ENCODE measurements around the gene MEX3A. TPM values are rescaled to one million over a fixed set of nuclear protein-coding genes. Genes with fewer than 3 reads are reported as not detected.
"Not testable (repeated sequence)": the region's sequence is repeated elsewhere in the genome, so short reads cannot be mapped to it uniquely, and the experiment has no call there.

The MEX3A gene
- total RNA-seq, 2 donors from 2014 or later = 3.3 to 5.7 TPM

- intact Hi-C loops (cut with DNase I) = no loop called here
- DNase-seq (ENCODE audit: low spot score) = no peak
- H3K27ac ChIP-seq = peak overlapping the region; percentile 79 to 92
- H3K9me3 ChIP-seq = no peaks in the 10 kb centered on the region
- H3K4me1 ChIP-seq (replicated peaks) = peaks cover 74% of the 10 kb centered on the region
- 73% methylated on average over 3 of the region's 3 CpGs for WGBS
- no peaks in the 10 kb centered on the region for H3K36me3 ChIP-seq
- H3K4me3 ChIP-seq = no peak overlapping the region
- TF ChIP-seq, protein P1, sequence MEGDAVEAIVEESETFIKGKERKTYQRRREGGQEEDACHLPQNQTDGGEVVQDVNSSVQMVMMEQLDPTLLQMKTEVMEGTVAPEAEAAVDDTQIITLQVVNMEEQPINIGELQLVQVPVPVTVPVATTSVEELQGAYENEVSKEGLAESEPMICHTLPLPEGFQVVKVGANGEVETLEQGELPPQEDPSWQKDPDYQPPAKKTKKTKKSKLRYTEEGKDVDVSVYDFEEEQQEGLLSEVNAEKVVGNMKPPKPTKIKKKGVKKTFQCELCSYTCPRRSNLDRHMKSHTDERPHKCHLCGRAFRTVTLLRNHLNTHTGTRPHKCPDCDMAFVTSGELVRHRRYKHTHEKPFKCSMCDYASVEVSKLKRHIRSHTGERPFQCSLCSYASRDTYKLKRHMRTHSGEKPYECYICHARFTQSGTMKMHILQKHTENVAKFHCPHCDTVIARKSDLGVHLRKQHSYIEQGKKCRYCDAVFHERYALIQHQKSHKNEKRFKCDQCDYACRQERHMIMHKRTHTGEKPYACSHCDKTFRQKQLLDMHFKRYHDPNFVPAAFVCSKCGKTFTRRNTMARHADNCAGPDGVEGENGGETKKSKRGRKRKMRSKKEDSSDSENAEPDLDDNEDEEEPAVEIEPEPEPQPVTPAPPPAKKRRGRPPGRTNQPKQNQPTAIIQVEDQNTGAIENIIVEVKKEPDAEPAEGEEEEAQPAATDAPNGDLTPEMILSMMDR (IDR thresholded peaks at IDR 0.05) = no peak
- TF ChIP-seq POLR2AphosphoS5 (IDR thresholded peaks at IDR 0.05) (no peak), POLR2A (IDR thresholded peaks at IDR 0.05) (no peak)
- no peaks in the 10 kb centered on the region for H3K27me3 ChIP-seq (replicated peaks; ENCODE audit: insufficient read depth)
These were observed 38.1 kb upstream of the MEX3A start for GRCh38 chr1:156120318-156120717.

- DNase-seq (ENCODE audit: low spot score) = no peak
These were observed 37.4 kb upstream of the MEX3A start for GRCh38 chr1:156119503-156120209.

GRCh38 chr1:156118177-156118868, 36.1 kb upstream of the MEX3A start:
- DNase-seq (ENCODE audit: low spot score) = peak; percentile 86
- Histone ChIP-seq H3K4me3 (peak overlapping the region; percentile 1 to 18), H3K36me3 (no peaks in the 10 kb centered on the region), H3K27ac (peak overlapping the region; percentile 79 to 92), H3K27me3 (replicated peaks; ENCODE audit: insufficient read depth) (no peaks in the 10 kb centered on the region), H3K4me1 (replicated peaks) (peaks cover 56% of the 10 kb centered on the region), H3K9me3 (no peaks in the 10 kb centered on the region)
- 21% methylated on average over 8 of the region's 8 CpGs for WGBS
- intact Hi-C loops (cut with DNase I) = no loop called here
- TF ChIP-seq POLR2AphosphoS5 (IDR thresholded peaks at IDR 0.05) = peak; percentile 92
- TF ChIP-seq POLR2A (IDR thresholded peaks at IDR 0.05) = peak; percentile 65
- TF ChIP-seq, protein P1 (IDR thresholded peaks at IDR 0.05) = no peak

More at GRCh38 chr1:156119503-156120209, 37.4 kb upstream of the MEX3A start:
- Histone ChIP-seq H3K27me3 (replicated peaks; ENCODE audit: insufficient read depth) (no peaks in the 10 kb centered on the region), H3K27ac (peak overlapping the region; percentile 79 to 92), H3K4me1 (replicated peaks) (peaks cover 67% of the 10 kb centered on the region), H3K9me3 (no peaks in the 10 kb centered on the region), H3K36me3 (no peaks in the 10 kb centered on the region), H3K4me3 (no peak overlapping the region)
- intact Hi-C loops (cut with DNase I) = no loop called here
- TF ChIP-seq, protein P1 (IDR thresholded peaks at IDR 0.05) = no peak
- TF ChIP-seq POLR2A (IDR thresholded peaks at IDR 0.05) (no peak), POLR2AphosphoS5 (IDR thresholded peaks at IDR 0.05) (no peak)
- WGBS = 50% methylated on average over 3 of the region's 3 CpGs

DNA sequence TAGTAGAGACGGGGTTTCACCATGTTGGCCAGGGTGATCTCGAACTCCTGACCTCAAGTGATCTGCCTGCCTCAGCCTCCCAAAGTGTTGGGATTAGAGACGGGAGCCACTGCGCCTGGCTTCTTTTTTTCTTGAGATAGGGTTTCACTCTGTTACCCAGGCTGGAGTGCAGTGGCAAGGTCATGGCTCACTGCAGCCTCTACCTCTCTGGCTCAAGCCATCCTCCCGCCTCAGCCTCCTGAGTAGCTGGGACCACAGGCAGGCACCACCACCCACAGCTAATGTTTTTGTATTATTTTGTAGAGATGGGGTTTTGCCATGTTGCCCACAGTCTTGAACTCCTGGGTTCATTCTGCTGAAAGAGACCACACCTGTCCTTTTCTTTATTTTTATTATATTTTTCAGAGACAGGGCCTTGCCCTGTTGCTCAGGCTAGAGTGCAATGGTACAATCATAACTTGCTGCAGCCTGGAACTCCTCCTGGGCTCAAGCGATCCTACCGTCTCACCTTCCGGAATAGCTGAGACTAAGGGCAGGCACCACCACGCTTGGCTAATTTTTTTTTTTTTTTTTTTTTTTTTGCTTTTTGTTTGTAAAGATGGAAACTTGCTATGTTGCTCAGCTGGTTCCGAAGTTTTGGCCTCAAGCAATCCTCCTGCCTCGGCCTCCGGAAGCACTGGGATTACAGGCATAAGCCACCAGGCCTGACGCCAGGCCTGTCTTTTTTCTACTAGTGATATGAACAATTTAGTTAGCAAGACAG, 35.3 kb upstream of the MEX3A start:
- peak overlapping the region; percentile 79 to 92 for H3K27ac ChIP-seq
- peaks cover 51% of the 10 kb centered on the region for H3K4me1 ChIP-seq (replicated peaks)
- H3K4me3 ChIP-seq = peak overlapping the region; percentile 1 to 18
- TF ChIP-seq, protein P1 (IDR thresholded peaks at IDR 0.05) = no peak
- TF ChIP-seq POLR2AphosphoS5 (IDR thresholded peaks at IDR 0.05) (no peak), POLR2A (IDR thresholded peaks at IDR 0.05) (no peak)
- WGBS = 42% methylated on average over 13 of the region's 13 CpGs
- H3K36me3 ChIP-seq = no peaks in the 10 kb centered on the region
- no peaks in the 10 kb centered on the region for H3K9me3 ChIP-seq
- no peaks in the 10 kb centered on the region for H3K27me3 ChIP-seq (replicated peaks; ENCODE audit: insufficient read depth)
- intact Hi-C loops (cut with DNase I) = no loop called here
- no peak for DNase-seq (ENCODE audit: low spot score)

DNA sequence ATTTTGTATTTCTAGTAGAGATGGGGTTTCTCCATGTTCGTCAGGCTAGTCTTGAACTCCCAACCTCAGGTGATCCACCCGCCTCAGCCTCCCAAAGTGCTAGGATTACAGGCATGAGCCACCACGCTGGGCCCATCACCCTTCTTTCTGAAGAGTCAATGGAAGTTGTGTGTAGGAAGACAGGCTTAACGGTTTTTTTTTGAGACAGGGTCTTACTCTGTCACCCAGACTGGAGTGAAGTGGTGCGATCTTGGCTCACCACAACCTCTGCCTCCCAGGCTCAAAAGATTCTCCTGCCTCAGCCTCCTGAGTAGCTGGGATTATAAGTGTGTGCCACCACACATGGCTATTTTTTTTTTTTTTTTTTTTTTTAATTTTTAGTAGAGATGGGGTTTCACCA, 34.5 kb upstream of the MEX3A start:
- DNase-seq (ENCODE audit: low spot score); H3K9me3 ChIP-seq; intact Hi-C loops (cut with DNase I); H3K27me3 ChIP-seq (replicated peaks; ENCODE audit: insufficient read depth); H3K36me3 ChIP-seq: not testable (repeated sequence)
- Histone ChIP-seq H3K27ac (peak overlapping the region; percentile 90 to 92), H3K4me1 (replicated peaks) (peaks cover 45% of the 10 kb centered on the region), H3K4me3 (peak overlapping the region; percentile 86 to 96)
- WGBS = 71% methylated on average over 5 of the region's 5 CpGs

Data from prostate gland (tissue), 2 donors.